ENCODE measurements around the gene PIK3C2B.

DNA sequence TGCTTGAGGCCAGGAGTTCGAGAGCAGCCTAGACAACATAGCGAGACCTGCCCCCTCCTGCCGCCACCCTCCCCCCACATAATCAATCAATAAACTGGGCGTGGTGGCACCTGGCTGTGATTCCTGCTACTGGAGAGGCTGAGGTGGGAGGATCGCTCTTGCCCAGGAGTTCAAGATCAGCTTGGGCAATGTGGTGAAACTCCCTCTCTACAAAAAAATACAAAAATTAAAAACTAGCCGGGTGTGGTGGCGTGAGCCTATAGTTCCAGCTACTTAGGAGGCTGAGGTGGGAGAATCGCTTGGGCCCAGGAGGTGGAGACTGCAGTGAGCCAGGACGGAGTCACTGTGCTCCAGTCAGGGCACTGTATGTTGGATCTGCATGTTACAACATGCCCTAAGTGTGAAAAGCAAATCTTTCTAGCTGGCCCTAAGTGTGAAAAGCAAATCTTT is 14.6 kb upstream of the PIK3C2B start:
- TF ChIP-seq, protein P1, sequence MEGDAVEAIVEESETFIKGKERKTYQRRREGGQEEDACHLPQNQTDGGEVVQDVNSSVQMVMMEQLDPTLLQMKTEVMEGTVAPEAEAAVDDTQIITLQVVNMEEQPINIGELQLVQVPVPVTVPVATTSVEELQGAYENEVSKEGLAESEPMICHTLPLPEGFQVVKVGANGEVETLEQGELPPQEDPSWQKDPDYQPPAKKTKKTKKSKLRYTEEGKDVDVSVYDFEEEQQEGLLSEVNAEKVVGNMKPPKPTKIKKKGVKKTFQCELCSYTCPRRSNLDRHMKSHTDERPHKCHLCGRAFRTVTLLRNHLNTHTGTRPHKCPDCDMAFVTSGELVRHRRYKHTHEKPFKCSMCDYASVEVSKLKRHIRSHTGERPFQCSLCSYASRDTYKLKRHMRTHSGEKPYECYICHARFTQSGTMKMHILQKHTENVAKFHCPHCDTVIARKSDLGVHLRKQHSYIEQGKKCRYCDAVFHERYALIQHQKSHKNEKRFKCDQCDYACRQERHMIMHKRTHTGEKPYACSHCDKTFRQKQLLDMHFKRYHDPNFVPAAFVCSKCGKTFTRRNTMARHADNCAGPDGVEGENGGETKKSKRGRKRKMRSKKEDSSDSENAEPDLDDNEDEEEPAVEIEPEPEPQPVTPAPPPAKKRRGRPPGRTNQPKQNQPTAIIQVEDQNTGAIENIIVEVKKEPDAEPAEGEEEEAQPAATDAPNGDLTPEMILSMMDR (IDR thresholded peaks at IDR 0.05 in 2 of 3, conservative IDR thresholded peaks at IDR 0.05 in 1 of 3; ENCODE audit: borderline replicate concordance in 1 of 3, insufficient read depth in 1 of 3, low read depth in 2 of 3, low read length in 2 of 3), result no peak
- no peak for TF ChIP-seq POLR2A (IDR thresholded peaks at IDR 0.05; ENCODE audit: borderline replicate concordance, extremely low read depth, insufficient read depth, insufficient read length)
- TF ChIP-seq, protein P2, sequence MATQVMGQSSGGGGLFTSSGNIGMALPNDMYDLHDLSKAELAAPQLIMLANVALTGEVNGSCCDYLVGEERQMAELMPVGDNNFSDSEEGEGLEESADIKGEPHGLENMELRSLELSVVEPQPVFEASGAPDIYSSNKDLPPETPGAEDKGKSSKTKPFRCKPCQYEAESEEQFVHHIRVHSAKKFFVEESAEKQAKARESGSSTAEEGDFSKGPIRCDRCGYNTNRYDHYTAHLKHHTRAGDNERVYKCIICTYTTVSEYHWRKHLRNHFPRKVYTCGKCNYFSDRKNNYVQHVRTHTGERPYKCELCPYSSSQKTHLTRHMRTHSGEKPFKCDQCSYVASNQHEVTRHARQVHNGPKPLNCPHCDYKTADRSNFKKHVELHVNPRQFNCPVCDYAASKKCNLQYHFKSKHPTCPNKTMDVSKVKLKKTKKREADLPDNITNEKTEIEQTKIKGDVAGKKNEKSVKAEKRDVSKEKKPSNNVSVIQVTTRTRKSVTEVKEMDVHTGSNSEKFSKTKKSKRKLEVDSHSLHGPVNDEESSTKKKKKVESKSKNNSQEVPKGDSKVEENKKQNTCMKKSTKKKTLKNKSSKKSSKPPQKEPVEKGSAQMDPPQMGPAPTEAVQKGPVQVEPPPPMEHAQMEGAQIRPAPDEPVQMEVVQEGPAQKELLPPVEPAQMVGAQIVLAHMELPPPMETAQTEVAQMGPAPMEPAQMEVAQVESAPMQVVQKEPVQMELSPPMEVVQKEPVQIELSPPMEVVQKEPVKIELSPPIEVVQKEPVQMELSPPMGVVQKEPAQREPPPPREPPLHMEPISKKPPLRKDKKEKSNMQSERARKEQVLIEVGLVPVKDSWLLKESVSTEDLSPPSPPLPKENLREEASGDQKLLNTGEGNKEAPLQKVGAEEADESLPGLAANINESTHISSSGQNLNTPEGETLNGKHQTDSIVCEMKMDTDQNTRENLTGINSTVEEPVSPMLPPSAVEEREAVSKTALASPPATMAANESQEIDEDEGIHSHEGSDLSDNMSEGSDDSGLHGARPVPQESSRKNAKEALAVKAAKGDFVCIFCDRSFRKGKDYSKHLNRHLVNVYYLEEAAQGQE (IDR thresholded peaks at IDR 0.05; ENCODE audit: low read depth), result no peak
